Left renal cortex interstitium (tissue), 4 donors: ENCODE results near the gene ADGRA1. TPM values are rescaled to one million over a fixed set of nuclear protein-coding genes. Genes with fewer than 3 reads are reported as not detected.
"Not testable (repeated sequence)": the region's sequence is repeated elsewhere in the genome, so short reads cannot be mapped to it uniquely, and the experiment has no call there.

Experiments used
- DNase-seq, 4 donors: peaks; one replicate each; pipeline ENCODE4 v3.0.0-alpha.2; 2013; ENCODE audit warnings: low read depth in 4 of 4, low spot score in 2 of 4, missing footprints in 1 of 4
- polyA plus RNA-seq, 4 donors: library from polyadenylated mRNA; unstranded; fragments of 120-200 nt; gene quantifications; one replicate each; pipeline ENCODE4 v1.2.1, GENCODE V29; 2013; ENCODE audit not compliant: insufficient read length in 4 of 4

Gene ADGRA1, protein sequence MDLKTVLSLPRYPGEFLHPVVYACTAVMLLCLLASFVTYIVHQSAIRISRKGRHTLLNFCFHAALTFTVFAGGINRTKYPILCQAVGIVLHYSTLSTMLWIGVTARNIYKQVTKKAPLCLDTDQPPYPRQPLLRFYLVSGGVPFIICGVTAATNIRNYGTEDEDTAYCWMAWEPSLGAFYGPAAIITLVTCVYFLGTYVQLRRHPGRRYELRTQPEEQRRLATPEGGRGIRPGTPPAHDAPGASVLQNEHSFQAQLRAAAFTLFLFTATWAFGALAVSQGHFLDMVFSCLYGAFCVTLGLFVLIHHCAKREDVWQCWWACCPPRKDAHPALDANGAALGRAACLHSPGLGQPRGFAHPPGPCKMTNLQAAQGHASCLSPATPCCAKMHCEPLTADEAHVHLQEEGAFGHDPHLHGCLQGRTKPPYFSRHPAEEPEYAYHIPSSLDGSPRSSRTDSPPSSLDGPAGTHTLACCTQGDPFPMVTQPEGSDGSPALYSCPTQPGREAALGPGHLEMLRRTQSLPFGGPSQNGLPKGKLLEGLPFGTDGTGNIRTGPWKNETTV
- 1 to 10 TPM; 1.4 to 1.6 (median 1.6) TPM for polyA plus RNA-seq

DNA sequence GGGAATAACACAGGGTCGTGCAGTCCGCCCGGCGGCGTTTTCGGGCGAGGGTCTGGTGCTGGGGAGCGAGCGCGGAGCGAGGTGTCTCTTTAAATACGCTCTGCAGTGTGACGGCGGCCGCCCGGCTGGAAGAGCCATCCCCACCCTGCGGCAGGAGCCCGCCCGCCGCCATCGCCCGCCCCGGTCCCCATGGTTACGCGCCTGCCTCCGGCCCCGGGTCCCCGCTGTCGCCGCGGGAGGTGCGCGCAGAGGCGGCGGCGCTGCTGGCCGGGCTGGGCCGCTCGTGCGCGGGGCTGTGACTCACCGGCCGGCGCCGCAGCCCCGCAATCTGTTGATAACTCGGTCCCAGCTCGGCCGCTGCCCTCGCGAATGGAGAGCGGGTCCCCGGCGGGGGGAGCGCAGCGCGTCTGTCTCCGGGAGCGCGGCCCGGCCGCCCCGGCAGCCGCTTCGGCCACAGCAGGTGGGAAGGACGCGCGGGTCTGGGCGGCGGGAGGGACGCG is at the start of gene ADGRA1:
ADGRA1 (plus strand) TSS at position 246 of the 500 bp plus-strand sequence. CDS start 986 bp downstream, outside the sequence.
- DNase-seq, result no peak

DNA sequence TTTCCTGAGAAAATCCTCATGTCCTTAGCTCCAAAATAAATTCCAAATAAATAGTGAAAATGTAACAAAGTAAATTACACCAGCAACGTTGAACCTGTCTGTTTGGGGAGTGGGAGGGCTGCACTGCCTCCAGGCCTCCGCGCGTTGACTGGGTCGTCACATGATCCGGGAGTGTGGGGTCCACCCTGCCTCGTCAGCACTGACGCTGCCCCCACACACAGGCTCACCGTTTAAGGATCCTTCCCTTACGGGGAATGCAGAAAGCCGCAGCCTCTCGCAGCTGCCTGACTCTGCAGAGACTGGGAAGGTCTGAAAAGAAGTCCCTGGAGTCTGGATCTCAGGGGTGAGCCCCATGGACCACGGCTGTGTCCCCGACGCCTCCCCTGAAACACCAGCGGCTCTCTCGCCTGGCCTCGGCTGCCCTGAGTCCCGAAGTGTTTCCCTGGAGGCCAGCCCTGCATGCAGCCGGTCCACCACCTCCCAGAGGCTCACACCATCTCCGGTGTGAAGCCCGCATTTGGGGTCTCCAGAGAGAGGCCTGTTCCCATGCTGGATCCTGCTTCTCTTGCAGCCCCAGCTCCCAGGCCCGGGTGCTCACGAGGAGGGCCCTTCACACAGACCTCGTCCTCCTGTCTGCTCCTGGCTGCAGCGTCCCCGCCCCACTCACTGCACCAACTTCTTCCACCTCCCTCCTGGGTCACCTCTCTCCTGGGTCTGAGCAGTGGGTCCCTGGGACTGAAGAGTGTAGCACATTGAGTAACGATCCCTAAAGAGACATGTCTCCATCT is 49.5 kb upstream of the ADGRA1 start:
- no peak for DNase-seq

DNA sequence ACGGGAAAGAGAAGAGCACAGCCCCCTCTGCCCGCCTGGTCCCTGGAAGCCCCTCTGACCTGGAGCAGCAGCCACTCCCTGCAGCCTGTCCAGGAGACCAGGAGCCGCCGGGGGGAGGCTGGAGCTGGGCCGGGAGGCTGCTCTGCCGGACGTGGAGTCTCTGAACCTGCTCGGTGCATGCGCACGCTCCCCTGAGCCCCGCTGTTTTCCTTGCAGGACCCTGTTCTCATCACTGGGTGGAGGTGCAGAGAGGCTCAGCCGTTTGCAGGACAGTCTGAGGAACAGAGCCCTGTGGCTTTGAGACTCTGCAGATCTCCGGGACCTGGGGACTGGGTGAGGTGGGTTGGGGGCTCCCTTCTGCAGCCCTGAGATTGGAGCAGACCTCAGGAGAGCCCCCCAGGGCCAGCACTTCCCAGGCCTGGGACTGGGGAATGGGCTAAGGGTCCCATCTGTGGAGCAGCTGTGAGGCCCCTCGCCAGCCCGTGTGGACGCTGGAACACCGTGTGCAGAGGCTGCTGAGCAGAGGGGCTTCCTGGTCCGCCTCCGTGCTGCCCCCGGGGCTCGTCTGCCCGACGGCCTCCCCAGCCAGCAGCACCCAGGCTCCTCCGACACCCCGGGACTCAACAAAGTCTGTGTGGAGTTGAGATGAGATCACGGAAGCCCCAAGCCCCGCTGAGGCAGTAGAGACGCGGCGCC is 48.5 kb upstream of the ADGRA1 start:
- DNase-seq, result no peak

DNA sequence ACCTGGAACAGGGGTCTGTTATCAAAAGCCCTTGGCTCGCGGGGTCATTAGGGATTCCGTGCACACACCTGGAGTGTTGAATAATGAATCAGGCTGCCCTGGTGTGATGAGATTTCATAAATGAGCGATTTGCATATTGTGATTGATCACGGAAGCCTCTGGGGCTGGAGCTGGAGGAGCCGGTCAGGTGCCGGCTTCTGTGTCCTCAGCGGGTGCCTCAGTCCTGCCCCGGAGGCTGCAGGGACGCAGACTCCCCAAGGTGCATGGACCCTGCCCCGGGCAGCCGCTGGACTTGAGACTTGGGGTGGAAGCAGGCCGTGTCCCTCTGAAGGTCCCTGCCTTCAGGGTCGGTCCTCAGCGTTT is 47.9 kb upstream of the ADGRA1 start:
- no peak for DNase-seq

DNA sequence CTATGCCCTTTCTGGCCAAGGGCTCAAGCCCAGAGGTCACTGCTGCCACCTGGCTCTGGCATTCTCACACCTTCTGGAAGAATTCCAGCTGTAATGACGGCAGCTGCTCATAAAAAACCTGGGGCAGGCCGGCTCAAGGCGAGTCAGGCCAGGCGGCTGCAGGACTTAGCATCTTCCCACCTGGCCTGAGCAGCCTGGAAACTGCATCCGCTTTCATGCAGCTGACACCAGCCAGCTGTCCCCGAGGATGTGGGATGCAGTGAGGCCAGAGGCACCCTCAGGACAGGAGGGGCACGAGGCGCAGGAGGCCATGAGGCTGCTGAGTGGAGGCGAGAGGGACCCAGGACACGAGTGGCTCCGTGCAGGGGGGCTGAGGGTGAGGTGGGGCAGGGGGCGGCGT is 47.5 kb upstream of the ADGRA1 start:
- DNase-seq, result no peak

DNA sequence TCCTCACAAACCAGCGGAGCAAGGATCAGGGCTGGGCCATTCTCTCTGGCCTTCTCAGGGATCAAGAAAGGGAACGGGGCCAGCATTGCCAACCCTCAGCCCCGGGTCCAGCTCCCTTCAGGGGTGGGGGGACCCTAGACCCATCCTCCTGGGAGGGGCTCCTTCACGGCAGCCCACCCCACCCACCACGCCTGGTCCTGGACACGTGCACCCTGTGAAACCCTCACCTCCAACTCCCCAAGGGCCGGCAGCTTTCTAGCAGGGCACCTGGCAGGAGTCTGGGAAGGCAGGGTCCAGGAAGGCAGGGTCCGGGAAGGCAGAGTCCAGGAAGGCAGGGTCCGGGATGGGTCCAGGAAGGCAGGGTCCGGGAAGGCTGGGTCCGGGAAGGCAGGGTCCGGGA is 46.6 kb upstream of the ADGRA1 start:
- DNase-seq, result no peak

DNA sequence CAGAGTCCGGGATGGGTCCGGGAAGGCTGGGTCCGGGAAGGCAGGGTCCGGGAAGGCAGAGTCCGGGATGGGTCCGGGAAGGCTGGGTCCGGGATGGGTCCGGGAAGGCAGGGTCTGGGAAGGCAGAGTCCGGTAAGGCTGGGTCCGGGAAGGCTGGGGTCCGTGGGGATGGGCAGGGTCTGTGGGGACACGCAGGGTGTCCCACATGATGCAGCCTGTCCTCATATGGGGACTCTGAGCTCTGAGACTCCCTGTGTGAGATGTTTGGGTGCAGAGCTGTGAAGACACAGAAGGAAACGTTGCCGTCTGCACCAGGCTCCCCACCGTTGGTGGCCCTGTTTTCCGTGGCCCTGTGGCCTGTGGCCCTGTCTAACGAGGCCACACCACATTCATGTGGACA is 45.7 kb upstream of the ADGRA1 start:
- DNase-seq, result no peak

DNA sequence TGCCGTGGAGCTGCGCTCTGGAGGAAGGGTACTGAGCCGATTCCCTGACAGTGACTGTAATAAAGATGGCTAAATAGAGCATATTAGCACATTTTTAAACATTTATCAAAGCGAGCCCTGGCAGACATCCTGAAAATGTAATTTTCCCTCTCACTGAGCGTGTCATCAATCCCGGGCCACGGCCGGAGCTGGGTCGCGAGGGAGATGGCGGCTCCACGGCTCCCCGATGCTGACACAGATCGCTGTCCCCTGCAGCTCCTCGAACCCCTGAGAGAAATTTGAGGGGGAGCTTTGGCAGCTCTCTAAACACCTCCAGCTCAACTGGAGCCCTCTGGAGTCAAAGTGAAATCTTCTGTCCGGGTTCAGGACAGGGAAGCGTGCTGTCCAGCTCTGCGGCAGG is 44.9 kb upstream of the ADGRA1 start:
- DNase-seq, result no peak

DNA sequence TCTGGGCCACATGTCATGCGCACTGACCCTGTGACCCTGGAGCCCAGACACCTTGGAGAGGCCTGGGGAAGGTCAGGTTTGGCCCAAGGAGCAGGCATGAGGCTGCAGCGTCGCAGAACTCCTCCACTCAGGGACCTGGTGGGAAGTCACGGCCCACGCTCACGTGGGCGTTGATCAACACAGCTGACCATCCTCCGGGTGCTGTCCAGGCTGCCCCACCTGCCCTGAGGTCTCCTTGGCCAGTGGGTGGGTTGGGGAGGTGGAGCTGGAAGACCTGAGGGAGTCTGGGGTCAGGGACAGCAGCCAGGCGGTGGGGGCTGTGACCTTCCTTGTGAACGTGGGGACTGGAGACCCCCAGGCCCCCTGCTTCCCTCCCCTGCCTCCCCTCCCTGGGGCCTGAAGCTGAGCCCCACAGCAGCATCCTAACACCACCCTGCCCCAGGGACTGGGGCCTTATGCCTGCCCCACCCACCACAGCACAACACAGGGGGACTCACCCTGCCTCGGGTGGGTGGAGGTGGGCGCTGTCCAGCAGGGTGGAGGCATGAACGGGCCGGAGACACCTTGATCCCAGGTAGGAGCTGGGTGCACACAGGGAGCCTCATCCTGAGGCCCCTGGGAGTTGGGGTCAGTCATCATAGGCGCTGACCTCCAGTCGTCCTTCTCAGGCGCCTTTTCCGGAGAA is 44.0 kb upstream of the ADGRA1 start:
- no peak for DNase-seq

DNA sequence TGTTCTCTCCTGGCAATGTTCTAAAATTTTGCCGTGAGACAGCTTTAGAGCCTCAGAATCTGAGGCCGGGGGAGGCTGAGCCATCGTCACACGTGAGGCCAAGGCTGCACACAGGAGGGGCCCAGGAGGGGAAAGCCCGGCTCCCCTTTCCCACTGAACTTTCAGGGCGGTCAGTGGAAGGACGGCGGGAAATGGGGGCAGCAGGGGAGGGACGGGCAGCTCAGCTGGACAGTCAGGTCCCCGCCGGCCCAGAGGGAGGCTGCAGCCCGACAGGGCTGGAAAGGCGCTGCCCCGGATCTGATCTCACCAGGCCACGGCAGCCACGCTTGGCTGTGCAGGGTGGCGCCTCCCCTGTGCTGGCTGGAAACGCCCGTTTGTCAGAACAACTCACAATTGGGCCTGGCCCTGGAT is 43.3 kb upstream of the ADGRA1 start:
- DNase-seq, result no peak

DNA sequence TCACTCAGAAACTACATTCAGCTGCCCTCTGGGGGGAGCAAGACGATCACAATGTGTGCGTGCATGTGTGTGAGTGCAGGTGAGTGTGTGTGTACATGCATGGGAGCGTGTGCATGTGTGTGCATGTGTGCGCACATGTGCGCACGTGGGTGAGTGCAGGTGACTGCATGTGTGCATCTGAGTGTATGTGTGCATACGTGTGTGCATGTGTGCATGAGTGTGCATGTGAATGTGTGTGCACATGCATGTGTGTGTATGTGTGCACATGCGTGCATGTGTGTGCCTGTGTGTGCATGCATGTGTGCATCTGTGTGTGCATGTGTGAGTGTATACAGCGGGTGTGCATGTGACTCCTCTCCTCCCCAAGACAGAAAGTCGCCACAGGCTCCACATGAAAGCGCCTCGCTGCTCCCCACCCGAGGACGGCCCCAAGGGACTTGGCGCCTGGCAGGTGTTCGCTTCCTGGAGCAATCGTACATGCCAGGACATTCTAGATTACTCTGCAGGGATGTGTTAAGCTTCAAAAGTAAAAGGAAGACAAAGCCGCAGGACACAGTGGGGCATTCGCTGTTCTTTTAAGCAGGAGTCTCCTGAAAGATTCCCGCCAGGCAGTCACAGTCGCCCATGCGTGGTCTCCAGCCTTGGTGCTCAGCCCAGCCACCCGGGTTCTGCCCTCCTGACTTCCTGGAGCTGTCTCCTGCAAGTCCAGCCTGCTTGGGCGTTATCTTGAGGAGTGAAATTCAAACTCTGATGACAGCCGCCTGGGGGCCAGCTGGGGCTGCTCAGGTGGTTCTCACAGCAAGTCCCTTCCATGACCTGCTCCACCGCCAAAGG is 42.0 kb upstream of the ADGRA1 start:
- no peak for DNase-seq

DNA sequence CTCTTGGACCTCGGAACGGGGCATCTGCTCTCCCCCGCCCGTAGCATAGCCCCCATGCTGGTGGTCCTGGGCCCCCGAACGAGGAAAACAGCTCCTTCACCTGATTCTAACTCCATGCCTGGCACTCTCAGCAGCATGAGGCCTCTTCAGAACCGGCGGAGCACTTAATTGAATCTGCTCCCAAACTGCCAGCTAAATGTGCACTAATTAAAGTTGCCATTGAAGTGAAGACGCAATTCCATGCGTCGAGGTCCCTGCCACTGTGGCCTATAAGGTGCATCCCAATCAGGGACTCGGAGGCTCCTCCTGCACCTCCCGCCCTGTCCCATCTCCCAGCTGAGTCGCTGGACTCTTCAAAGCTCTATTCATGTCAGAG is 41.3 kb upstream of the ADGRA1 start:
- DNase-seq, result no peak

DNA sequence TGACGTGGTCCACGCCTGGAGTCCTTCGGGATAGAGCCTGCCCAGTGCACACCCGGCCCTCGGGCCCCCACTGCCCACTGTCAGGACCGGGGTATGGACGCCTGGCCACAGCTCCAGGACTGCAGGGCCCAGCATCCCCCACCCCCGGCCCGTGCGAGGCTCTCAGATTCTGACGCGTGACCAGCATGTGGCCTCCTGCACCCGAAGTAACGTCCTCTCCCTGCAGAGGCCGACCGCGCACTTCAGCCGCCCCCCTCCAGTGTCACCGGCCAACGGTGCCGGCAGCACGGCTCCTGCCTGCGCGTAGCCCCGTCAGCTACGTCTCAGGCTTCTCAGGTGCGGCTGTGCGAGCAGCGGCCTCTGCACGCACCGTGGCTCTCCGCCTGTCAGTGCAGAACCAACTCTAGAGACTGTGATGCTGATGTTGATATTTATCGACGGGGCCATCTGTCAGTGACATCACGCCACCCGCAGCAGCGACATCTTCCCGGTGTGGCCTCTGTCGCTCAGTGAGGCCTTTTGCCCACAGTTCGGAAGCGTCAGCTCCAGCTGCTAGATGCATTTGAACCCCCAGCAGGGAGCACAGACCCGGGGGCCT is 40.1 kb upstream of the ADGRA1 start:
- no peak for DNase-seq

DNA sequence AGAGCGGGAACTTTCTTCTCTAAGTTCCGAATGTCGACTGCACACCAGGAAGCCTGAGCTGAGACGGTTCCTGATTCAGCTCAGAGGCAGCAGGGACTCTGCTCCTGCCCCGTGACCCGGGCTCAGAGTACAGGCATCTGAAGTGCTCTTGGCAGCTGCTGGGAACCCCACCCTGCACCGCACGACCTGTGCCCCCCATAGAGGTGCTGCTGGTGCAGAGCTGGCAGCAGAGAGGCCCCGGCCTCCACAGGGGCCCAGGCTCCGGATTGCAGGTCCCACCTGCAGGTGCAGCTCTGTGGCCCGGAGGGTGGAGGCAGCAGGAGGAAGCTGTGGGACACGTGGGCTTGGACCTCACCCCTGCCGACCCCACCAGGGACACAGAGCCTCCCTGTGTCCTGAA is 39.5 kb upstream of the ADGRA1 start:
- no peak for DNase-seq

DNA sequence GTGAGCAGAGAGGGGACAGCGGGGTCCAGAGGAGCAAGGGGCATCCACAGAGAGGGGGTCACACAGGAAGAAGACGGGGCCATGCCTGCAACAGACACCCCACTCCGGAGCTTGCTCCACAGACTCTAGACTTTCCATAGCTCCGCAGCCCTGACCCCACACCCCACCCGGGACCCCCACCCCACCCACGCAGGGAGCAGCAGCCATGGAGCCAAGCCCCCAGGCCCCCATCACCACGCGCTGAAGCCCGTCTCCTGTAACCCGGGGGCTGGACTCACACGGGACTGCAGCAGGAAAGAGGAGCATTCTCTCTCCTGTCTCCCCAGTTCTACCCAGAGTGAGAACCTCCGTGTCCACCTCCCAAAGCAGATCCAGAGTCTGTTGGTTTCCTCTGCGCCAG is 38.8 kb upstream of the ADGRA1 start:
- DNase-seq, result no peak

DNA sequence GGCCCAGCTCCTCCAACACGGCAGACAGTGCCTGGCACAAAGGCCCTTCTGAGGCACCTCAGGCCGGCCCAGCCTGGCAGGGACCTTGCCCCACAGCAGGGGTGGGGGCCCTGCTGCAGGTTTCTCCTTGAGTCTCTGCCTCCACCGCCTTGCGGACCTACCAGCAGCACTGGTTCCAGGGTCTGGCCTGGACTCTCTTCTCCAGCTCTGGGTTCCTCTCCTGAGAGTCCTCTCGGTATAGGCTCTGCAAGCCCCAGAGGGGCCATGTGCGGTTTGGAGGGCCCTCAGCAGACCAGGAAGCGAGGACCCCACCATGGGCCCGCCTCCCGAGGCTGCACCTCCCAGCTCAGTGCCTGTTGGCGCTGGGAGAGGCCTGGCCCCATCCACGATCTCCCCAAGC is 38.1 kb upstream of the ADGRA1 start:
- DNase-seq, result no peak

DNA sequence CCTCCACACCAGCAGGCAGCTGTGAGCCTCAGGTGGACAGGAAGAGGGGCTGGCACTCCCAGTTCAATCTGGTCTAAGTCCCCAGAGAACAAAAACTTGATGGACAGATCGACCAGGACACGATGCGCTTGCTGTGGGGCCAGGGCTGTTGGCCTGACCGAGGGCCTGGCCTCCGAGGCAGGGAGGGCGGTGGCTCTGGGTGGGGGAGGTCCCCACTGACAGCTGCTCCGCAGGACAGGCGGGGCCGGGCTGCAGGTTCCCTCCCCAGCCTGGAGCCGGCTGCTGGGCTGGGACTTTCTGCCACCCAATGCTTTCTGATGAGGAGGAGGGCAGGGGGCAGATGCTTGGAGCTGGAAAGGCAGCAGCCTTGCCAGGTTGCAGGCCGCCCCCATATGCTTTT is 37.4 kb upstream of the ADGRA1 start:
- DNase-seq, result no peak

DNA sequence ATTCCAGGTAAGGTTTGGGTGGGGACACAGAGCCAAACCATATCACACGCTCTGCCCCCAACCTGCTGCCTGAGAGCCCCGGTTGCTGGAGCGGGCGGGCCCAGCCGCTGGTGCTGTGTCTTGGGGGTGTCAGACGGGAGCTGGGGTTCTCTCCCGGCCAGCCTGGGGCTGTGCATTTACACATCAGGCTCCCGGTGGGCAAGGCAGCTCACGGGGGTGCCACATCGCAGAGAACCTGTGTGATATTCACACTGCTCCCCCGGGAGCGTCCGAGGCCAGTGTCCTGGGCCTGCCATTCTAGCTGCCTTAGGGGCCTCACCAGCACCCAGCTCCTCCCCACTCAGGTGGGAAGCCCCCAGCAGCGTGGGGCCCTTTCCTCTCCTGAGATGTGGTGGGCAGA is 35.6 kb upstream of the ADGRA1 start:
- DNase-seq, result no peak

DNA sequence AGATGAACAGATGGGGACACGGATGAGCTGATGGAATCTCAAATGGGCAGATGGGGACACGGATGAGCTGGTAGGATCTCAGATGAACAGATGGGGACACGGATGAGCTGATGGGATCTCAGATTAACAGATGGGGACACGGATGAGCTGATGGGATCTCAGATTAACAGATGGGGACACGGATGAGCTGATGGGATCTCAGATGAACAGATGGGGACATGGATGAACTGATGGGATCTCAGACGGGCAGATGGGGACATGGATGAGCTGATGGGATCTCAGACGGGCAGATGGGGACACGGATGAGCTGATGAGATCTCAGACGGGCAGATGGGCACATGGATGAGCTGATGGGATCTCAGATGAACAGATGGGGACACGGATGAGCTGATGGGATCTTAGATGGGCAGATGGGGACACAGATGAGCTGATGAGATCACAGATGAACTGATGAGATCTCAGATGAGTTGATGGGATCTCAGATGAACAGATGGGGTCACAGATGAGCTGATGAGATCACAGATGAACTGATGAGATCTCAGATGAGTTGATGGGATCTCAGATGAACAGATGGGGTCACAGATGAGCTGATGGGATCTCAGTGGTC is 34.1 kb upstream of the ADGRA1 start:
- DNase-seq, result not testable (repeated sequence)
